H1 (cell line): Measurements from ENCODE around the gene DOP1B. TPM values are rescaled to one million over a fixed set of nuclear protein-coding genes. Genes with fewer than 3 reads are reported as not detected.

Experiments used
- BRCA1 ChIP-seq: IDR thresholded peaks from 2 replicates; pipeline ENCODE4 v1.6.1; 2012; ENCODE audit warnings: low read depth, low read length, improper control_type of control experiment
- CBX5 ChIP-seq: fragments of 300-800, 300-1000 bp; sonication (generic); IDR thresholded peaks from 2 replicates; pipeline ENCODE4 v1.7.1; 2016; ENCODE audit warnings: antibody characterized with exemption, low read length, low read depth
- CBX8 ChIP-seq: fragments of 300-800, 300-1000 bp; sonication (generic); IDR thresholded peaks from 2 replicates; pipeline ENCODE4 v1.7.1; 2016; ENCODE audit warnings: low read depth, low read length, borderline replicate concordance
- CTBP2 ChIP-seq: IDR thresholded peaks from 2 replicates; pipeline ENCODE4 v1.7.0; 2011; ENCODE audit warnings: borderline replicate concordance, mild to moderate bottlenecking, moderate library complexity, mixed read lengths, low read length; ENCODE audit not compliant: insufficient read depth, insufficient read length
- polyA plus RNA-seq, 7 experiments: library from polyadenylated mRNA; depleted of rRNA in 3 of 7; stranded (reverse) in 5 of 7; unstranded in 2 of 7; fragments of >200 nt in 5 of 7; fragments of 200-250 nt in 2 of 7; gene quantifications; 1 replicate in 5 of 7; 2 replicates in 1 of 7; 4 replicates in 1 of 7; pipeline versions ENCODE4 v1.2.1 to v1.2.3, GENCODE V29; 2011 to 2013; ENCODE audit warnings: missing spikeins in 2 of 7, mixed read lengths in 2 of 7
- total RNA-seq: library from RNA; stranded (reverse); fragmentation: NEBNext Ultra II Directional; extraction: Animal tissue kit (Norgen Biotek cat#: 25700); gene quantifications from 2 replicates; pipeline ENCODE4 v1.2.1, GENCODE V29; 2021
- TF ChIP-seq, protein P1 (sequence below): IDR thresholded peaks from 2 replicates; pipeline ENCODE4 v1.6.1; 2011; ENCODE audit warnings: low read depth, mild to moderate bottlenecking, low read length; ENCODE audit not compliant: insufficient read depth
- TF ChIP-seq, protein P2 (sequence below): IDR thresholded peaks from 2 replicates; pipeline ENCODE4 v1.6.1; 2012; ENCODE audit warnings: inconsistent platforms

Gene DOP1B
- total and polyA plus RNA-seq, 2 of the 8 experiments (the other 6 are each of a cell fraction or from before 2014, with no cell fraction given), result 2.8 to 9.9 TPM

GRCh38 chr21:36126208-36126565 lies 30.4 kb upstream of the DOP1B start (continued):
- no peak for TF ChIP-seq CBX5
- TF ChIP-seq BRCA1, result no peak
- no peak for TF ChIP-seq CTBP2
- TF ChIP-seq CBX8, result no peak
- TF ChIP-seq, protein P1, sequence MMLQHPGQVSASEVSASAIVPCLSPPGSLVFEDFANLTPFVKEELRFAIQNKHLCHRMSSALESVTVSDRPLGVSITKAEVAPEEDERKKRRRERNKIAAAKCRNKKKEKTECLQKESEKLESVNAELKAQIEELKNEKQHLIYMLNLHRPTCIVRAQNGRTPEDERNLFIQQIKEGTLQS, result no peak
- TF ChIP-seq, protein P2, sequence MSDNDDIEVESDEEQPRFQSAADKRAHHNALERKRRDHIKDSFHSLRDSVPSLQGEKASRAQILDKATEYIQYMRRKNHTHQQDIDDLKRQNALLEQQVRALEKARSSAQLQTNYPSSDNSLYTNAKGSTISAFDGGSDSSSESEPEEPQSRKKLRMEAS, result no peak
